ENCODE data around the gene PRKAG2. TPM values are rescaled to one million over a fixed set of nuclear protein-coding genes. Genes with fewer than 3 reads are reported as not detected.
A peak's percentile ranks its signal among the peaks of the same experiment; 100 is the strongest.

Gene PRKAG2
- total and polyA plus RNA-seq, 8 donors, result 12.9 to 34.6 (median 18.0) TPM

DNA sequence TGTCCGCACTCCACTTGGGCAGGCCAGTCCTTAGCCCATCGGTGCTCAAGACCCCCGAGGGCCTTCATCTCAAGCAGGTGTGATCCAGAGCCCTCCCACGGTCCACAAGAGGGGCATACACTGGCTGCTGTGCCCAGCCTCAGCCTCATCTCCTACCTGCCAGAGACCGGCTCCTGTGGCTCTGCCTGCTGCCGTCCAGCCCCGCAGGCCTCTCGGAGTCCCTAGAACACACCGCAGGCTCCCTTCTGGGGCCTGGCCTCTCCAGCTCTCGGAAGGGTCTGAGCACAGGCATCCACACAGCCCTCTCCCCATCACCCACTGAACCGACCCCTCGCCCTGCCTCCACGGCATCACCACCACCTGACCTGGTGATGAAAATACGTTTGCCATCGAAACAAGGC, 147.4 kb downstream of the PRKAG2 start:
- TF ChIP-seq, protein P1, sequence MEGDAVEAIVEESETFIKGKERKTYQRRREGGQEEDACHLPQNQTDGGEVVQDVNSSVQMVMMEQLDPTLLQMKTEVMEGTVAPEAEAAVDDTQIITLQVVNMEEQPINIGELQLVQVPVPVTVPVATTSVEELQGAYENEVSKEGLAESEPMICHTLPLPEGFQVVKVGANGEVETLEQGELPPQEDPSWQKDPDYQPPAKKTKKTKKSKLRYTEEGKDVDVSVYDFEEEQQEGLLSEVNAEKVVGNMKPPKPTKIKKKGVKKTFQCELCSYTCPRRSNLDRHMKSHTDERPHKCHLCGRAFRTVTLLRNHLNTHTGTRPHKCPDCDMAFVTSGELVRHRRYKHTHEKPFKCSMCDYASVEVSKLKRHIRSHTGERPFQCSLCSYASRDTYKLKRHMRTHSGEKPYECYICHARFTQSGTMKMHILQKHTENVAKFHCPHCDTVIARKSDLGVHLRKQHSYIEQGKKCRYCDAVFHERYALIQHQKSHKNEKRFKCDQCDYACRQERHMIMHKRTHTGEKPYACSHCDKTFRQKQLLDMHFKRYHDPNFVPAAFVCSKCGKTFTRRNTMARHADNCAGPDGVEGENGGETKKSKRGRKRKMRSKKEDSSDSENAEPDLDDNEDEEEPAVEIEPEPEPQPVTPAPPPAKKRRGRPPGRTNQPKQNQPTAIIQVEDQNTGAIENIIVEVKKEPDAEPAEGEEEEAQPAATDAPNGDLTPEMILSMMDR (IDR thresholded peaks at IDR 0.05), result no peak
- no peak for ATAC-seq
- intact Hi-C loops (cut with DNase I), result no loop called here

DNA sequence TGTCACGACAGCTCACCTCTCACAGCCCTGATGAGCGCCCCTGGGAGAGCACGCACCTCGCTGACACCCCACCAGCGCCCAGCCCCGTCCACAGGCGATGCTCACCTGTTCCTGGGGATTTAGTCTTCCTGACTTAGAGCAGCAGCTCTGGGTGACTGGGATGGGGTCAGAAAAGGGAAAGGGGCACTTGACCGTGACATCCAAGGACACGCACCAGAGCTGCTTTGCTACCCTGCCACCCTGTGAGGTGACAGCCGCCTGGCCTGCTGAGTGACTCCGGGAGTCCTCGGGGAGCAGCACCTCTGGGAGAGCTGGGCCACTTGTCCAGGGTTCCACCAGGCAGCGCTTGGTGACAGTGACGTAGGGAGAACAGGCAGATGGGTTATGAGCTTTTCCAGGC, 148.2 kb downstream of the PRKAG2 start:
- Histone ChIP-seq H3K4me1 (peaks cover 5 to 15% of the 10 kb centered on the region in 2 donors), H3K4me3 (no peak overlapping the region), H3K27me3 (no peaks in the 10 kb centered on the region), H3K9me3 (no peaks in the 10 kb centered on the region), H3K27ac (no peak overlapping the region), H3K36me3 (no peaks in the 10 kb centered on the region)
- TF ChIP-seq, protein P1 (IDR thresholded peaks at IDR 0.05), result no peak
- DNase-seq (peak in 1 of 4 donors; percentile 63), ATAC-seq (no peak)
- intact Hi-C loops (cut with DNase I), result no loop called here

More for the DNA sequence above, 147.4 kb downstream of the PRKAG2 start:
- Histone ChIP-seq H3K27ac (no peak overlapping the region), H3K9me3 (no peaks in the 10 kb centered on the region), H3K36me3 (no peaks in the 10 kb centered on the region), H3K4me3 (no peak overlapping the region), H3K27me3 (no peaks in the 10 kb centered on the region), H3K4me1 (peaks cover 5 to 15% of the 10 kb centered on the region in 2 donors)
- DNase-seq, result peak in 1 of 4 donors; percentile 55

DNA sequence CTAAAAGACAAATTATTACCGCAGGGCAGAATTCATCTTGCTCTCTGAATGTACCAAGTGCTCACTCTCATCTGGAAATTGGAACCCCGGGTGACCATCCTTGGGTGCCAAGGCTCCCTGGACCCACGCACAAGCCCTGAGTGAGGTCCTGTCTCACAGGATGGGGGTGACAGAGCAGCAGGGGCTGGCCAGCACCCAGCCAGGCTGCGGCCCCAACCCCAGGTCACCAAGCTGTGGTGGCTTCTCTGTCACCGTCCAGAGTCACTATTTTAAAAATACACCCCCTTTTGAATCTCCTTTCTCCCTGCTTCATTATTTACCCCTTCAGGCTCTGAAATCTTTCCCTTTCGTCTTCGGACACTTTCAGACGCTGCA, 148.6 kb downstream of the PRKAG2 start:
- DNase-seq, result no peak
- intact Hi-C loops (cut with DNase I), result no loop called here
- TF ChIP-seq, protein P1 (IDR thresholded peaks at IDR 0.05), result no peak
- Histone ChIP-seq H3K27ac (no peak overlapping the region), H3K9me3 (no peaks in the 10 kb centered on the region), H3K27me3 (no peaks in the 10 kb centered on the region), H3K4me3 (no peak overlapping the region), H3K36me3 (no peaks in the 10 kb centered on the region), H3K4me1 (peaks cover 5 to 15% of the 10 kb centered on the region in 2 donors)
- ATAC-seq, result no peak

DNA sequence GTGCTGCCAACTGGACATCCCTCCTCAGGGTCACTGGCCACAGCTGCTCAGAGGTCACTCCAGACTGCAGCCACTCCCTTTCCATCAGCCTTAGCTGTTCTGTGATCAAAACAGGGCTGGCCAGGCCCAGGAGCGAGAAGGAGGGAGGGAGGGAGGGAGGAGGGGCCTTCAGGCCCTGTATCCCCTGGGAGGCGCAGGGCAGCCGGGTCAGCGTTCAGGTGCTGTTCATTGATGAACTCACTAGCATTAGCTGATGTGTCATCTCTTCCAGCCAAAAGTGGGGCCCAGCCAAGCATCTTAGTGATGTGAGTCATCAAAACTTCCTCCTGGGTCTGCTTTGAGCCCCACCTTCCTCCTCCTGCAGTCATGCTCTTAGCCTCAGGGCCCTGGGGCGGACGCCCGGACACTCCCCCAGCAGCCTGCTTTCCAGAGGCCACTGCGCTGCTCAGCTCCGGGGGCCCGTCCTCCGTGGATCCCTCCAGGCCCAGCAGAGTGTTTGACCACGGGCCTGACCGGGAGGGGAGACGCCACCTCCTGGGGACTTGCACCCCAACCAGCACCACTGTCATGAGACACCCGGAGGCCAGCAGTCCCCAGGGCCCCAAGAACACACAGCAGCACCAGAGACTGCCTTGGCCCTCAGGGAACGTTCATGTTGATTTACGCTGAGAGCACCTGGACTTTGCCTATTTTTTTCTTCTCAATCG, 149.2 kb downstream of the PRKAG2 start:
- ATAC-seq, result peak; percentile 87
- no peaks in the 10 kb centered on the region for H3K36me3 ChIP-seq
- H3K27me3 ChIP-seq, result no peaks in the 10 kb centered on the region
- H3K27ac ChIP-seq, result peak overlapping the region in 1 of 2 donors; percentile 28
- peak in 2 of 4 donors; percentile 78 to 84 for DNase-seq
- no peaks in the 10 kb centered on the region for H3K9me3 ChIP-seq
- peaks cover 5 to 15% of the 10 kb centered on the region in 2 donors for H3K4me1 ChIP-seq
- TF ChIP-seq, protein P1 (IDR thresholded peaks at IDR 0.05), result no peak
- no peak overlapping the region for H3K4me3 ChIP-seq
- intact Hi-C loops (cut with DNase I), result no loop called here

DNA sequence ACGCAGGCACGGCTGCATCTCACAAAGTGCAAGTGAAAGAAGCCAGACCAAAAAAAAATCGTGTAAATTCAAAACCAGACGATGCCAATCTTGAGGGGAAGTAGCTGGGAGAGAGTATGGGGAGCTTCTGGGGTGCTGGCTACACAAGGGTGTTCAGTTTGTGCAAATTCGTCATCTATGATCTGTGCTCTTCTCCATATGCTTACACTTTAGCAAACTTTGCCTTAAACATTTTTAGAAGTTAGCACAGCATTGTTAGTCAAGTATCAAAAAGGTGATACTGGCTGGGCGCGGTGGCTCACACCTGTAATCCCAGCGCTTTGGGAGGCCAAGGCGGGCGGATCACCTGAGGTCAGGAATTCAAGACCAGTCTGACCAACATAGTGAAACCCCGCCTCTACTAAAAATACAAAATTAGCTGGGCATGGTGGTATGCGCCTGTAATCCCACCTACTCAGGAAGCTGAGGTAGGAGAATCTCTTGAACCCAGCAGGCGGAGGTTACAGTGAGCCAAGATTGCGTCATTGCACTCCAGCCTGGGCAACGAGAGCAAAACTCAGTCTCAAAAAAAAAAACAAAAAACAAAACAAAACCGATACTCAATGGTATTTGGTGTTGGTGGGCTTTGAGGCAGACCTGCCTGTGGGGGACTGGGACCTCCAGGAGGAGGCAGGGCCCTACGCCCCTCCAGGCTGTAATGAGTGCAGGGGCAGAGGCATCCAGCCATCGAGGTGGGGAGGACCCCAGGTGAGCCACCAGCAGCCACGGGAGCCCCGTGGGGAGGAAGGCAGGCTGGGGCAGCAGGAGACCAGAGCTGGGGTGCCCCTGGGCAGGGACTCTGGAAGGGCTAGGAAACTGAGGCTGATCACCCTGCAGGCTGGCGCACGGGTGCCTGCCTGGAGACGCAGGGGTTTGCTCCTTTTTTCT, 150.0 kb downstream of the PRKAG2 start:
- Histone ChIP-seq H3K27me3 (no peaks in the 10 kb centered on the region), H3K4me1 (peaks cover 5 to 15% of the 10 kb centered on the region in 2 donors), H3K4me3 (no peak overlapping the region), H3K9me3 (no peaks in the 10 kb centered on the region), H3K27ac (peak overlapping the region in 1 of 2 donors; percentile 28), H3K36me3 (no peaks in the 10 kb centered on the region)
- intact Hi-C loops (cut with DNase I), result no loop called here
- DNase-seq, result peak in 1 of 4 donors; percentile 34
- peak; percentile 8 for ATAC-seq
- TF ChIP-seq, protein P1 (IDR thresholded peaks at IDR 0.05), result no peak

Measured in left lung (tissue), 10 donors.